GM12878 (cell line): ENCODE measurements around the gene COPB1. TPM values are rescaled to one million over a fixed set of nuclear protein-coding genes. Genes with fewer than 3 reads are reported as not detected.

Experiments
- POLR2AphosphoS2 ChIP-seq: IDR thresholded peaks from 2 replicates; pipeline ENCODE4 v1.6.1; 2011; ENCODE audit warnings: low read depth, mild to moderate bottlenecking, low read length, improper control_type of control experiment, moderate library complexity
- ZBTB11 ChIP-seq: fragments of 450-650 bp; formaldehyde crosslinking; IDR thresholded peaks from 2 replicates; pipeline ENCODE4 v1.5.0; 2022; ENCODE audit warnings: mild to moderate bottlenecking, missing genetic modification characterization
- polyA plus RNA-seq, 11 experiments: library from polyadenylated mRNA; depleted of rRNA in 4 of 11; unstranded in 6 of 11; stranded (reverse) in 5 of 11; fragments of >200 nt; fragmentation: Nextera tagmentation in 4 of 11; fragmentation: Illumina TruSeq in 1 of 11; extraction: Ambion mirVana in 4 of 11; extraction: Trizol in 1 of 11; gene quantifications; 1 replicate in 1 of 11; 2 replicates in 10 of 11; pipeline versions ENCODE4 v1.2.1 to v1.2.3, GENCODE V29; 2011 to 2016; ENCODE audit warnings: inconsistent platforms in 2 of 11, missing spikeins in 2 of 11, low read depth in 1 of 11
- small RNA-seq: library from RNA; depleted of rRNA; stranded (forward); fragments of <200 nt; gene quantifications from one replicate; pipeline ENCODE3, GENCODE V24; 2014
- total RNA-seq, 4 experiments: library from RNA; depleted of rRNA in 3 of 4; stranded (reverse); fragments of >200 nt in 3 of 4; fragmentation: Illumina TruSeq in 1 of 4; extraction: Trizol in 1 of 4; gene quantifications; 2 replicates each; pipeline versions ENCODE4 v1.2.1 to v1.2.3, GENCODE V29; 2013 to 2021

COPB1 gene
- total and polyA plus RNA-seq, 10 of the 15 experiments (the other 5 are each of a cell fraction or from before 2014, with no cell fraction given): 67.0 to 149 (median 109) TPM

- no peak for TF ChIP-seq POLR2AphosphoS2
- no peak for TF ChIP-seq ZBTB11
Observed at GRCh38 chr11:14408612-14409011, 91.0 kb downstream of the COPB1 start (continued).

Small RNAs within 50 kb of the gene (small RNA-seq; reads per million reads assigned to genes)
- gene RNU7-49P: not detected

Other genes with a start within 250 kb of the COPB1 start
- 46.9 and 53.9 TPM in 2 replicates for gene RRAS2, start 140.6 kb downstream of the COPB1 start, total RNA-seq (2014; rRNA removed)
- gene RRAS2, start 140.6 kb downstream of the COPB1 start, total RNA-seq (2014; rRNA removed; fragmentation: Illumina TruSeq; extraction: Trizol): 45.8 and 49.2 TPM in 2 replicates
- gene RRAS2, start 140.6 kb downstream of the COPB1 start, total RNA-seq (2021): 51.3 and 52.2 TPM in 2 replicates
- gene RRAS2, start 140.6 kb downstream of the COPB1 start, polyA plus RNA-seq (2011; rRNA removed): 66.3 and 111 TPM in 2 replicates
- 72.4 and 86.7 TPM in 2 replicates for gene RRAS2, start 140.6 kb downstream of the COPB1 start, polyA plus RNA-seq (2014; fragmentation: Illumina TruSeq; extraction: Trizol)
- 10 to 100 TPM; 26.9 to 33.3 TPM for gene RRAS2, start 140.6 kb downstream of the COPB1 start, polyA plus RNA-seq (2014; fragmentation: Nextera tagmentation; extraction: Ambion mirVana)
- gene RRAS2, start 140.6 kb downstream of the COPB1 start, polyA plus RNA-seq (2014; rRNA removed): 37.4 and 41.8 TPM in 2 replicates
- gene RRAS2, start 140.6 kb downstream of the COPB1 start, polyA plus RNA-seq (2016; fragmentation: Nextera tagmentation; extraction: Ambion mirVana): 10 to 100 TPM; 40.0 to 45.0 TPM
- 225 and 253 TPM in 2 replicates for gene PSMA1, start 20.6 kb upstream of the COPB1 start, total RNA-seq (2014; rRNA removed)
- 260 and 267 TPM in 2 replicates for gene PSMA1, start 20.6 kb upstream of the COPB1 start, total RNA-seq (2014; rRNA removed; fragmentation: Illumina TruSeq; extraction: Trizol)
- gene PSMA1, start 20.6 kb upstream of the COPB1 start, total RNA-seq (2021): 185 TPM in 2 replicates
- 331 and 444 TPM in 2 replicates for gene PSMA1, start 20.6 kb upstream of the COPB1 start, polyA plus RNA-seq (2011; rRNA removed)
- gene PSMA1, start 20.6 kb upstream of the COPB1 start, polyA plus RNA-seq (2014; fragmentation: Illumina TruSeq; extraction: Trizol): 207 and 280 TPM in 2 replicates
- gene PSMA1, start 20.6 kb upstream of the COPB1 start, polyA plus RNA-seq (2014; fragmentation: Nextera tagmentation; extraction: Ambion mirVana): 100 to 1,000 TPM; 611 to 678 TPM
- 198 and 252 TPM in 2 replicates for gene PSMA1, start 20.6 kb upstream of the COPB1 start, polyA plus RNA-seq (2014; rRNA removed)
- 100 to 1,000 TPM; 412 to 415 TPM for gene PSMA1, start 20.6 kb upstream of the COPB1 start, polyA plus RNA-seq (2016; fragmentation: Nextera tagmentation; extraction: Ambion mirVana)
- gene PDE3B, start 144.0 kb upstream of the COPB1 start, total RNA-seq (2014; rRNA removed): 2.7 and 3.9 TPM in 2 replicates
- 3.1 TPM in 2 replicates for gene PDE3B, start 144.0 kb upstream of the COPB1 start, total RNA-seq (2014; rRNA removed; fragmentation: Illumina TruSeq; extraction: Trizol)
- 2.6 and 2.9 TPM in 2 replicates for gene PDE3B, start 144.0 kb upstream of the COPB1 start, total RNA-seq (2021)
- 0.03 and 0.04 TPM in 2 replicates for gene PDE3B, start 144.0 kb upstream of the COPB1 start, polyA plus RNA-seq (2011; rRNA removed)
- gene PDE3B, start 144.0 kb upstream of the COPB1 start, polyA plus RNA-seq (2014; fragmentation: Illumina TruSeq; extraction: Trizol): 2.4 and 2.9 TPM in 2 replicates
- gene PDE3B, start 144.0 kb upstream of the COPB1 start, polyA plus RNA-seq (2014; fragmentation: Nextera tagmentation; extraction: Ambion mirVana): under 1 TPM; 0.40 to 0.77 TPM
- 1.9 and 2.0 TPM in 2 replicates for gene PDE3B, start 144.0 kb upstream of the COPB1 start, polyA plus RNA-seq (2014; rRNA removed)
- gene PDE3B, start 144.0 kb upstream of the COPB1 start, polyA plus RNA-seq (2016; fragmentation: Nextera tagmentation; extraction: Ambion mirVana): 1 to 10 TPM; 1.7 to 1.9 TPM